ENCODE measurements around the gene EEPD1. TPM values are rescaled to one million over a fixed set of nuclear protein-coding genes. Genes with fewer than 3 reads are reported as not detected.

Gene EEPD1
- total and polyA plus RNA-seq, 2 donors (not counting 3 experiments of a cell fraction or from before 2014, with no cell fraction given), result 0.40 to 0.42 TPM

DNA sequence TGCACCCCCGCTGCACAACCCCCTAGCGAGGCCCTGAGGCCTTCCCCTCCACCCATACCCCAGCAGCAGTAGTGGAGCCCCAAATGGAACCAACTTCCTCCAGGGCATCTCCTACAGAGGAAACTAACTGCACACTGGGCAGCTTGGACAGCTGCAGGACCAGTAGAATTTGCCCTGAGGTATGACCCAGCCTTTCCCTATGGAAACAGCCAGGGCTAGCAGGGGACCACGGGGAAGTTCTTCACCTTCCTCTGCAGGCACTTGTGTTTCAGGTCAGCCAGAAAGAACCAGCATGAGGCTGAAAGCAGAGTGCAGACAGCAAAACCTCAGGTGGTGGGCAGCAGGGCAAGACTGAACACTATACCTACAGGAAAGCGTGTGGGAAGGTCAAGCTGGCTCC lies 5.7 kb upstream of the EEPD1 start:
- Histone ChIP-seq H3K79me2 (ENCODE audit: control insufficient read depth, insufficient read depth, low read length) (no peaks in the 10 kb centered on the region), H4K20me1 (replicated peaks; ENCODE audit: control insufficient read depth, extremely low read depth, insufficient read depth, low read length) (no peaks in the 10 kb centered on the region), H3K9me3 (replicated peaks; ENCODE audit: control insufficient read depth, insufficient read depth, low read length) (no peaks in the 10 kb centered on the region), H3K4me1 (ENCODE audit: control insufficient read depth, extremely low read depth, insufficient read depth, low read length) (no peaks in the 10 kb centered on the region), H3K4me3 (replicated peaks in 1 of 3; ENCODE audit: insufficient read depth in 1 of 3, low read depth in 1 of 3, low read length in 3 of 3) (no peak overlapping the region), H2AFZ (ENCODE audit: low read depth, low read length) (no peak overlapping the region), H3K9ac (replicated peaks; ENCODE audit: extremely low read depth, insufficient read depth, low read length) (no peak overlapping the region), H3K27me3 (ENCODE audit: control insufficient read depth in 2 of 2, insufficient read depth in 2 of 2, low read length in 2 of 2) (peaks cover 4 to 20% of the 10 kb centered on the region in 2 experiments), H3K36me3 (ENCODE audit: control insufficient read depth in 2 of 2, extremely low read depth in 1 of 2, insufficient read depth in 2 of 2, low read length in 2 of 2) (no peaks in the 10 kb centered on the region), H3K27ac (ENCODE audit: insufficient read depth, low read depth, low read length) (no peak overlapping the region), H3K4me2 (ENCODE audit: insufficient read depth, low read length) (no peak overlapping the region), H3K9me1 (replicated peaks; ENCODE audit: control insufficient read depth, extremely low read depth, insufficient read depth, low read length) (no peaks in the 10 kb centered on the region)
- dilution Hi-C loops (cut with MboI; ENCODE audit: extremely low pct_ligation_motif_present, low sequenced_read_pairs), result no loop called here
- intact Hi-C loops (cut with micrococcal nuclease), result no loop called here
- ChIA-PET POLR2A (no interaction called here), CTCF (interaction anchor here (1.0 kb wide), 1 partner anchor 9 kb away, joined by 3 read pairs; no protein-coding TSS in a partner anchor)
- DNase-seq (ENCODE audit: low read depth, low spot score) (no peak), FAIRE-seq (no peak)
- BruUV-seq (replicated peaks), result no TSS peak
- no peak for TF ChIP-seq MYC (IDR thresholded peaks at IDR 0.05; ENCODE audit: low read depth, low read length)
- TF ChIP-seq GATA2 (IDR thresholded peaks at IDR 0.05; ENCODE audit: insufficient read depth, insufficient read length, low read depth, low read length), result no peak
- TF ChIP-seq MAX (IDR thresholded peaks at IDR 0.05; ENCODE audit: insufficient read depth, insufficient read length), result no peak
- TF ChIP-seq JUN (IDR thresholded peaks at IDR 0.05; ENCODE audit: borderline replicate concordance, insufficient read depth, insufficient read length, low read depth), result no peak
- TF ChIP-seq EZH2 (IDR thresholded peaks at IDR 0.05; ENCODE audit: borderline replicate concordance, low read depth, low read length, severe bottlenecking), result no peak
- TF ChIP-seq FOS (IDR thresholded peaks at IDR 0.05; ENCODE audit: borderline replicate concordance, insufficient read depth, low read length), result no peak
- no peak for TF ChIP-seq POLR2AphosphoS5 (IDR thresholded peaks at IDR 0.05; ENCODE audit: insufficient read depth, low read depth, low read length)
- no peak for TF ChIP-seq POLR2A (IDR thresholded peaks at IDR 0.05; ENCODE audit: low read depth, low read length)
- TF ChIP-seq, protein P1, sequence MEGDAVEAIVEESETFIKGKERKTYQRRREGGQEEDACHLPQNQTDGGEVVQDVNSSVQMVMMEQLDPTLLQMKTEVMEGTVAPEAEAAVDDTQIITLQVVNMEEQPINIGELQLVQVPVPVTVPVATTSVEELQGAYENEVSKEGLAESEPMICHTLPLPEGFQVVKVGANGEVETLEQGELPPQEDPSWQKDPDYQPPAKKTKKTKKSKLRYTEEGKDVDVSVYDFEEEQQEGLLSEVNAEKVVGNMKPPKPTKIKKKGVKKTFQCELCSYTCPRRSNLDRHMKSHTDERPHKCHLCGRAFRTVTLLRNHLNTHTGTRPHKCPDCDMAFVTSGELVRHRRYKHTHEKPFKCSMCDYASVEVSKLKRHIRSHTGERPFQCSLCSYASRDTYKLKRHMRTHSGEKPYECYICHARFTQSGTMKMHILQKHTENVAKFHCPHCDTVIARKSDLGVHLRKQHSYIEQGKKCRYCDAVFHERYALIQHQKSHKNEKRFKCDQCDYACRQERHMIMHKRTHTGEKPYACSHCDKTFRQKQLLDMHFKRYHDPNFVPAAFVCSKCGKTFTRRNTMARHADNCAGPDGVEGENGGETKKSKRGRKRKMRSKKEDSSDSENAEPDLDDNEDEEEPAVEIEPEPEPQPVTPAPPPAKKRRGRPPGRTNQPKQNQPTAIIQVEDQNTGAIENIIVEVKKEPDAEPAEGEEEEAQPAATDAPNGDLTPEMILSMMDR (IDR thresholded peaks at IDR 0.05; ENCODE audit: extremely low read depth in 1 of 2, insufficient read depth in 1 of 2, low read depth in 1 of 2, low read length in 2 of 2), result no peak
